GM08714 (cell line): ENCODE data around the gene COL5A3.

Source experiments
- H3K4me3 ChIP-seq: fragments of 200-500 bp; sonication (Bioruptor generic); 2 replicates; pipeline ENCODE4 v1.5.1; 2014; ENCODE audit warnings: mild to moderate bottlenecking, low read length, inconsistent platforms
- ZNF274 ChIP-seq: IDR thresholded peaks from 2 replicates; pipeline ENCODE4 v1.6.1; 2012; ENCODE audit warnings: mild to moderate bottlenecking, low read depth, low read length

Gene COL5A3

GRCh38 chr19:10004617-10005016 lies 5.7 kb downstream of the COL5A3 start:
- no peak for TF ChIP-seq ZNF274
- H3K4me3 ChIP-seq: no peak overlapping the region

- no peak overlapping the region for H3K4me3 ChIP-seq
- no peak for TF ChIP-seq ZNF274
These were observed 7.0 kb downstream of the COL5A3 start for GRCh38 chr19:10003271-10003670.

- no peak overlapping the region for H3K4me3 ChIP-seq
- no peak for TF ChIP-seq ZNF274
These were observed 8.4 kb downstream of the COL5A3 start for GRCh38 chr19:10001899-10002298.

- no peak overlapping the region for H3K4me3 ChIP-seq
- no peak for TF ChIP-seq ZNF274
These were observed 10.0 kb downstream of the COL5A3 start for GRCh38 chr19:10000171-10000826.

- no peak for TF ChIP-seq ZNF274
- H3K4me3 ChIP-seq: no peak overlapping the region
These were observed 13.8 kb downstream of the COL5A3 start for GRCh38 chr19:9996541-9996940.

- no peak for TF ChIP-seq ZNF274
- H3K4me3 ChIP-seq: no peak overlapping the region
These were observed 14.3 kb downstream of the COL5A3 start for GRCh38 chr19:9995999-9996398.

GRCh38 chr19:9995084-9995483 lies 15.2 kb downstream of the COL5A3 start:
- no peak overlapping the region for H3K4me3 ChIP-seq
- TF ChIP-seq ZNF274: no peak

- no peak for TF ChIP-seq ZNF274
- no peak overlapping the region for H3K4me3 ChIP-seq
These were observed 18.7 kb downstream of the COL5A3 start for GRCh38 chr19:9991425-9992191.

- no peak overlapping the region for H3K4me3 ChIP-seq
- TF ChIP-seq ZNF274: no peak
These were observed 20.8 kb downstream of the COL5A3 start for GRCh38 chr19:9989504-9989903.

- TF ChIP-seq ZNF274: no peak
- no peak overlapping the region for H3K4me3 ChIP-seq
These were observed 23.5 kb downstream of the COL5A3 start for GRCh38 chr19:9986787-9987281.

- TF ChIP-seq ZNF274: no peak
- no peak overlapping the region for H3K4me3 ChIP-seq
These were observed 28.7 kb downstream of the COL5A3 start for GRCh38 chr19:9981406-9982260.

- no peak overlapping the region for H3K4me3 ChIP-seq
- no peak for TF ChIP-seq ZNF274
These were observed 38.2 kb downstream of the COL5A3 start for GRCh38 chr19:9972103-9972502.

- H3K4me3 ChIP-seq: no peak overlapping the region
- no peak for TF ChIP-seq ZNF274
These were observed 39.0 kb downstream of the COL5A3 start for GRCh38 chr19:9971166-9971897.

GRCh38 chr19:9970481-9970880 lies 39.8 kb downstream of the COL5A3 start:
- no peak overlapping the region for H3K4me3 ChIP-seq
- TF ChIP-seq ZNF274: no peak
